Prostate gland (tissue), 2 donors: ENCODE measurements around the gene IFI27L2.

ENCODE experiments used
- POLR2A ChIP-seq: fragments of 450-650 bp; IDR thresholded peaks from one replicate; pipeline ENCODE4 v1.6.1; 2016; ENCODE audit warnings: antibody characterized with exemption, mild to moderate bottlenecking
- POLR2AphosphoS5 ChIP-seq: sonication (generic); formaldehyde crosslinking; IDR thresholded peaks from one replicate; pipeline ENCODE4 v1.6.1; 2017; ENCODE audit warnings: antibody characterized with exemption
- TF ChIP-seq, protein P1 (sequence below), 4 experiments: fragments of 200-600 bp in 2 of 4; fragments of 450-650 bp in 2 of 4; sonication (generic) in 2 of 4; IDR thresholded peaks; 1 replicate in 3 of 4; 2 replicates in 1 of 4; pipeline ENCODE4 v1.5.1; 2016 to 2019; ENCODE audit warnings: antibody characterized with exemption in 4 of 4, mild to moderate bottlenecking in 2 of 4, moderate library complexity in 2 of 4

DNA sequence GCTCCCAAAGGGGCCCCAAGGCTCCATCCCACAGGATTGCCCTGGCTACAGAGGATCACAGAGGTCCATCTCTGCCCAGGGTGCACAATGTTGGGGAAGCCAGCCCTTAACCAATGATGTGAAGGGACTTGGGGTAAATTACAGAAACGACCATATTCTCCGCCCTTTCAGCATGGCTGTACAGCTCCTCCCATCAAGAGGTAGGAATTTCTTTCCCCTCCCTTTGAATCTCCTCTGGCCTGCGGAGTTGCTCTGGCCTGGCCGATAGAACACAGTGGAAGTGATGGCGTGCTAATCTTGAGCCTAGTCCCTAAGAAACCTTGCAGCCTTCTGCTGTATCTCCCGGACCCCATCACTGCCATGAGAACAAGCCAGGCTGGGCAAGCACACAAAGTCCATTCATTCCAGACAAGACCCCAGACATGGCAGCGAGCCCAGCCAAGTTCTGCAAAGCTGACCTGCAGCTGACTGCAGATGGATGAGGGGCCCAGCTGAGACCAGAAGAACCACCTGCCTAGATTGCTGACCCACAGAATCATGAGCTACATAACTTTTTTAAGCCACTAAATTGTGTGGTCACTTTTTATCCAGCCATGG lies 25.8 kb downstream of the IFI27L2 start:
- TF ChIP-seq, protein P1, sequence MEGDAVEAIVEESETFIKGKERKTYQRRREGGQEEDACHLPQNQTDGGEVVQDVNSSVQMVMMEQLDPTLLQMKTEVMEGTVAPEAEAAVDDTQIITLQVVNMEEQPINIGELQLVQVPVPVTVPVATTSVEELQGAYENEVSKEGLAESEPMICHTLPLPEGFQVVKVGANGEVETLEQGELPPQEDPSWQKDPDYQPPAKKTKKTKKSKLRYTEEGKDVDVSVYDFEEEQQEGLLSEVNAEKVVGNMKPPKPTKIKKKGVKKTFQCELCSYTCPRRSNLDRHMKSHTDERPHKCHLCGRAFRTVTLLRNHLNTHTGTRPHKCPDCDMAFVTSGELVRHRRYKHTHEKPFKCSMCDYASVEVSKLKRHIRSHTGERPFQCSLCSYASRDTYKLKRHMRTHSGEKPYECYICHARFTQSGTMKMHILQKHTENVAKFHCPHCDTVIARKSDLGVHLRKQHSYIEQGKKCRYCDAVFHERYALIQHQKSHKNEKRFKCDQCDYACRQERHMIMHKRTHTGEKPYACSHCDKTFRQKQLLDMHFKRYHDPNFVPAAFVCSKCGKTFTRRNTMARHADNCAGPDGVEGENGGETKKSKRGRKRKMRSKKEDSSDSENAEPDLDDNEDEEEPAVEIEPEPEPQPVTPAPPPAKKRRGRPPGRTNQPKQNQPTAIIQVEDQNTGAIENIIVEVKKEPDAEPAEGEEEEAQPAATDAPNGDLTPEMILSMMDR (IDR thresholded peaks at IDR 0.05): no peak
- TF ChIP-seq POLR2A: no peak
- no peak for TF ChIP-seq POLR2AphosphoS5
